ENCODE data around the gene HS3ST5.

GRCh38 chr6:114355300-114355699 is 12.5 kb upstream of the HS3ST5 start:
- no peak for TF ChIP-seq CTCF (IDR thresholded peaks at IDR 0.05 in 8 of 11, conservative IDR thresholded peaks at IDR 0.05 in 3 of 11)
- TF ChIP-seq POLR2A (IDR thresholded peaks at IDR 0.05), result no peak
- no peak for TF ChIP-seq POLR2AphosphoS5 (IDR thresholded peaks at IDR 0.05)
